GM13977 (cell line): ENCODE data around the gene CEP41.

Experiments
- DNase-seq: peaks from one replicate; pipeline ENCODE4 v3.0.0; 2012; ENCODE audit warnings: low spot score
- CTCF ChIP-seq: IDR thresholded peaks from 2 replicates; pipeline ENCODE4 v1.5.1; 2012; ENCODE audit warnings: mild to moderate bottlenecking, control low read depth; ENCODE audit not compliant: insufficient read depth; ENCODE audit errors: extremely low read depth, missing control alignments
- in situ Hi-C: fragments of 300-500 bp; cut with MboI; formaldehyde crosslinking; loops from one replicate; pipeline ENCODE4 v1.12.0; 2022; ENCODE audit warnings: low sequenced_read_pairs, low pct_unique_long_range_greater_than_20kb, mixed read lengths, inconsistent platforms; ENCODE audit not compliant: unreplicated experiment

The CEP41 gene, protein sequence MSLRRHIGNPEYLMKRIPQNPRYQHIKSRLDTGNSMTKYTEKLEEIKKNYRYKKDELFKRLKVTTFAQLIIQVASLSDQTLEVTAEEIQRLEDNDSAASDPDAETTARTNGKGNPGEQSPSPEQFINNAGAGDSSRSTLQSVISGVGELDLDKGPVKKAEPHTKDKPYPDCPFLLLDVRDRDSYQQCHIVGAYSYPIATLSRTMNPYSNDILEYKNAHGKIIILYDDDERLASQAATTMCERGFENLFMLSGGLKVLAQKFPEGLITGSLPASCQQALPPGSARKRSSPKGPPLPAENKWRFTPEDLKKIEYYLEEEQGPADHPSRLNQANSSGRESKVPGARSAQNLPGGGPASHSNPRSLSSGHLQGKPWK

GRCh38 chr7:130440527-130441365 is at the start of gene CEP41:
CEP41 (minus strand) TSS chr7:130441016; CDS start chr7:130440966, 50 bp downstream.
- TF ChIP-seq CTCF: no peak
- in situ Hi-C loops: no loop called here
- DNase-seq: peak; percentile 97

GRCh38 chr7:130490311-130490791 is 49.5 kb upstream of the CEP41 start:
- TF ChIP-seq CTCF: no peak
- peak; percentile 14 for DNase-seq
- in situ Hi-C loops: no loop called here

DNA sequence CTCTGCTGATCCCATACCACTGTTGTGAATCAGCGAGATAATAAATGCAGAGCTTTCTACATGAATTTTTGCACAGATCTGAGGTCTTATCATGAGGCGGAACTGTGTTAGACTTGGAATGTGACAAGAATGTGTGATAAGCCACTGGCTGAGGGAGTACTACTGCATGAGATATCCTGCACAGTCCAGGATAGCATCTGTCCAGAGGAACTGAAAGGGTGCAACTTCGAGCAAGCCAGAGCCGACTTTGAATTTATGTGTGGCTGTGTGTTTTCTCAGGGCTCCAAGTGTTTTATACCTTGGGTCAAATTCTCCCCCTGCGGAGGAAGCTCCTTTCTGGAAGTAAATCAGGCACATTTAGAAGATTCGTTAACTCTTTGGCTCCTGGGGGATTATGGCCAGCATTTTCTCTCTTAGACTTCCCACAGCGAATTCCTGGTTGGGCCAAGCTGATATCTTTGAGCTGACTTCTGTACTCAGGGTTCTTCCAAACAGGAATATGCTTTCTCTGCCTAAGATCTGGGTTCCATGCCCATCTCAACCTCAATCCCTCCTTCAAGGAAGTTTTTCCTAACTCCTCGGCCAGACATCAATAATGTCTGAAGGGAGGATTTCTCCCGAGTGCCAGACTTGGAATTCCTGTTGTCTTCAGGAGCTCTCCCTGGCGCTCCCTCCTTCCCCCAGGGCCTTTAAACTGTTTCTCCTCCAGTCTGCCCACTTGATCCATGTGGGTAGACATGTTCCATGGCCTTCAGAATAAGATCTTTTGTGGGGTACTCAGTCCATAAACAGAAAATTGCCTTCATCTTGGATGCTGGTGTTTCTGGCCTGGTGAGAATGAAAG is 48.5 kb upstream of the CEP41 start:
- peak; percentile 15 for DNase-seq
- TF ChIP-seq CTCF: no peak
- in situ Hi-C loops: no loop called here

- no peak for TF ChIP-seq CTCF
- in situ Hi-C loops: no loop called here
- DNase-seq: peak; percentile 18
Observed at GRCh38 chr7:130488392-130489139, 47.8 kb upstream of the CEP41 start.

- DNase-seq: peak; percentile 37
- in situ Hi-C loops: no loop called here
- no peak for TF ChIP-seq CTCF
Observed at GRCh38 chr7:130486954-130487436, 46.2 kb upstream of the CEP41 start.
